ENCODE data around the gene SMIM35.

Gene SMIM35

DNA sequence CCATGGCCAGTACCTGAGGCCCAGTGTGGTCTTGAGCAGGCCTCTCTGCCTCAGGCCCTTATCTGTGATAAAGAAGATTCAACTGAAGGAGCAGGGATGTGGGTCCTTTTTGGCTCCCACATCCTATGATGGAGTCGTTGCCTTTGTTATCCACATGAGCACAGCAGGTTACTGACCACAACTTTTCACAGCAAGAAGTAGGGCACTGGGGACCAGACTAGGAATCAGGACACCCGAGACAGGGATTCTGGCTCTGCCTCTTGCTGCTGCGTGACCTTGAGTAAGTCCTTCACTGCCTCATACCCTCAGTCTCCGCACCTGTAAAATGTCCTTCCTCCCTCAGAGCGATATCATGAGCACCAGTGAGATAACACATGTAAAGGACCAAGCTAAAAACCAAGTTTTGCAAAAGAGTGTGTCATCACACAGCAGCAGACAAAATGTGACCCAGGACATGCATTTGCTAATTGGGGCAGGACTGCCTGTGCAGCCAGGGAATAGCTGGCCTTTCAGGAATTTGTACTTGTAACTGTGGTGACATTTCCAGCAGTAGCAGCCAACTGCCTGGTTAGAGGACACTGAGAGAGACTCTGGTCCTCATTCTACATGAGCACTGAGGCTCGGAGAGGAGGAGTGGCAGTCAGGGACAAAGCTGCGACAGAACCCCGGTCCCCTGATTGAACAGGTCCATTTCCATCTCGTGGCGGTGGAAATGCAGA lies 13.2 kb upstream of the SMIM35 start:
- Histone ChIP-seq H3K36me3 (no peaks in the 10 kb centered on the region), H3K4me1 (ENCODE audit: control insufficient read depth in 1 of 2, insufficient read depth in 1 of 2, low read depth in 1 of 2, low read length in 1 of 2) (no peaks in the 10 kb centered on the region), H3K27me3 (no peaks in the 10 kb centered on the region), H3K27ac (no peak overlapping the region), H3K4me3 (ENCODE audit: low read depth in 1 of 2, low read length in 1 of 2) (no peak overlapping the region), H3K9me3 (no peaks in the 10 kb centered on the region)
- TF ChIP-seq, protein P1, sequence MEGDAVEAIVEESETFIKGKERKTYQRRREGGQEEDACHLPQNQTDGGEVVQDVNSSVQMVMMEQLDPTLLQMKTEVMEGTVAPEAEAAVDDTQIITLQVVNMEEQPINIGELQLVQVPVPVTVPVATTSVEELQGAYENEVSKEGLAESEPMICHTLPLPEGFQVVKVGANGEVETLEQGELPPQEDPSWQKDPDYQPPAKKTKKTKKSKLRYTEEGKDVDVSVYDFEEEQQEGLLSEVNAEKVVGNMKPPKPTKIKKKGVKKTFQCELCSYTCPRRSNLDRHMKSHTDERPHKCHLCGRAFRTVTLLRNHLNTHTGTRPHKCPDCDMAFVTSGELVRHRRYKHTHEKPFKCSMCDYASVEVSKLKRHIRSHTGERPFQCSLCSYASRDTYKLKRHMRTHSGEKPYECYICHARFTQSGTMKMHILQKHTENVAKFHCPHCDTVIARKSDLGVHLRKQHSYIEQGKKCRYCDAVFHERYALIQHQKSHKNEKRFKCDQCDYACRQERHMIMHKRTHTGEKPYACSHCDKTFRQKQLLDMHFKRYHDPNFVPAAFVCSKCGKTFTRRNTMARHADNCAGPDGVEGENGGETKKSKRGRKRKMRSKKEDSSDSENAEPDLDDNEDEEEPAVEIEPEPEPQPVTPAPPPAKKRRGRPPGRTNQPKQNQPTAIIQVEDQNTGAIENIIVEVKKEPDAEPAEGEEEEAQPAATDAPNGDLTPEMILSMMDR (IDR thresholded peaks at IDR 0.05): no peak

DNA sequence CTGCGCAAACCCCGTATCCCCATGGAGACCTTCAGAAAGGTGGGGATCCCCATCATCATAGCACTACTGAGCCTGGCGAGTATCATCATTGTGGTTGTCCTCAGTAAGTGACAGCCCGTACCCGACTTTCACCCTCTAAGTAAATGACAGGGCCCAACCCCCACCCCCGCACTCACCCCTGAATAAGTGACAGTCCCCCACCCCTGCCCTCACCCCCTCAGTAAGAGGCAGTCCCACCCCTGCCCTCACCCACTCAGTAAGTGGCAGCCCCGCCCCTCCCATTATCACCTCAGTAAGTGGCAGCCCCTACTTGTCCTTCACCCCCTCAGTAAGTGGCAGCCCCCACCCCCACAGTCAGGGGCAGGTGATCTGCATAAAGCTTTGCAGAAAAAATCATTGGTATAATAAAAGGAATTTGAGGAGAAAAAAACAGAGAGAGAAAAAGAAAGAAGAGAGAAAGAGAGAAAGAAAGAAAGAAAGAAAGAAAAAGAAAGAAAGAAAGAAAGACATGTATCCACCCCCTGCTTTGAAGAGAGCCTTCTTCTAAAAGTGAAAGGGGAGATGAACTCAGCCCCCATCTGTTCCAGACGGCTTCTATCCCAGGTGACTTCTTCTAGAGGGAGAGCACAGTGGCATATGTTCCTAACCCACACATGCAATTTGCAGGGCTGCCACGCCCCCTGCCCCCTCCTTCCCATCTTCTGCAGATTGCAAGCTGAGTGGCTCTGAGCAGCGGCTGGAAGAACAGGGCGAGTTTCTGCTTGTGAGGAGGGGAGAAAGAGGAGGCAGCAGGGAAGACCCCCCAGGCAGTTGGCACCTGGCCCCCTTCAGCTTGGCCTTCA lies 12.5 kb upstream of the SMIM35 start:
- no peak overlapping the region for H3K27ac ChIP-seq
- TF ChIP-seq, protein P1 (IDR thresholded peaks at IDR 0.05): no peak
- no peaks in the 10 kb centered on the region for H3K36me3 ChIP-seq
- no peaks in the 10 kb centered on the region for H3K27me3 ChIP-seq
- H3K9me3 ChIP-seq: no peaks in the 10 kb centered on the region
- H3K4me1 ChIP-seq (ENCODE audit: control insufficient read depth in 1 of 2, insufficient read depth in 1 of 2, low read depth in 1 of 2, low read length in 1 of 2): no peaks in the 10 kb centered on the region
- no peak overlapping the region for H3K4me3 ChIP-seq (ENCODE audit: low read depth in 1 of 2, low read length in 1 of 2)

DNA sequence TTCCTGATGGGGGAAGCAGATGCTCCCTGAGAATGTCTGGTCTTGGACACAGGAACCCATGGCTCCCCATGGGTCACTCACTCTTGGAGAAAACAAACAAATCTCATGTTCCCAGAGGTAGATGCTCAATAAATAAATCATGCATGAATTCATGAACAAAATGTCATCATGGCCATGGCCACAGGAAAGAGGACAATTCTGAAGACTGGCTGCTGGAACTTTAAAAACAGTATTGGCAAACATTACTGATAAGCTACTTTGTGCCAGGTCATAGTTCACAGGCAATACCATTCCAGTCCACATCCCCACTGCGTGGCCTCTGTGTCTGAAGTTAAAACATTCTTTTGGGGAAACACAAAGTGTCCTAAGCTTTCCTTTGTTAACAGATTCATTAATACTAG lies 9.2 kb upstream of the SMIM35 start:
- Histone ChIP-seq H3K36me3 (no peaks in the 10 kb centered on the region), H3K27ac (no peak overlapping the region), H3K4me3 (ENCODE audit: low read depth in 1 of 2, low read length in 1 of 2) (no peak overlapping the region), H3K9me3 (no peaks in the 10 kb centered on the region), H3K4me1 (ENCODE audit: control insufficient read depth in 1 of 2, insufficient read depth in 1 of 2, low read depth in 1 of 2, low read length in 1 of 2) (no peaks in the 10 kb centered on the region), H3K27me3 (no peaks in the 10 kb centered on the region)
- TF ChIP-seq, protein P1 (IDR thresholded peaks at IDR 0.05): no peak

DNA sequence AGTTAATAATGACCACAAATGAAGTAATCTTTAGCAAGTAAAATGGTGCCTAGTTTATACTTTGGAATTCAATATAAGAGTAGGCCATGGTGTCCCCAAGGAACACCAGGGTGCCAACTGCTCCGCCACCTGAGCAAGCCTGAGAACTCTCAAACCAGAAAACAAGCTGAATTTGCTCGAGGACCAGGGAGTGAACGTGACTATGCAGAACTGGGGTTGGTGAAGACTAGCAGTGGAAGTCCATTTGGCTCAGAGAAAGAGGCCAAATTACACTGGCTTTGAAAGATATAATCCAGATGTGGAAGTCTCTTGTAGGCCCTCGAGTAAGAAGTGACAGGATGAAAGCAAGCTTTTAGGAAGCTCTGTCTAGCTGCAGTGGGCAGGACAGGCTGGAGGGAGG lies 8.7 kb upstream of the SMIM35 start:
- no peak overlapping the region for H3K4me3 ChIP-seq (ENCODE audit: low read depth in 1 of 2, low read length in 1 of 2)
- no peaks in the 10 kb centered on the region for H3K27me3 ChIP-seq
- TF ChIP-seq, protein P1 (IDR thresholded peaks at IDR 0.05): no peak
- no peaks in the 10 kb centered on the region for H3K9me3 ChIP-seq
- H3K4me1 ChIP-seq (ENCODE audit: control insufficient read depth in 1 of 2, insufficient read depth in 1 of 2, low read depth in 1 of 2, low read length in 1 of 2): no peaks in the 10 kb centered on the region
- no peak overlapping the region for H3K27ac ChIP-seq
- H3K36me3 ChIP-seq: no peaks in the 10 kb centered on the region

DNA sequence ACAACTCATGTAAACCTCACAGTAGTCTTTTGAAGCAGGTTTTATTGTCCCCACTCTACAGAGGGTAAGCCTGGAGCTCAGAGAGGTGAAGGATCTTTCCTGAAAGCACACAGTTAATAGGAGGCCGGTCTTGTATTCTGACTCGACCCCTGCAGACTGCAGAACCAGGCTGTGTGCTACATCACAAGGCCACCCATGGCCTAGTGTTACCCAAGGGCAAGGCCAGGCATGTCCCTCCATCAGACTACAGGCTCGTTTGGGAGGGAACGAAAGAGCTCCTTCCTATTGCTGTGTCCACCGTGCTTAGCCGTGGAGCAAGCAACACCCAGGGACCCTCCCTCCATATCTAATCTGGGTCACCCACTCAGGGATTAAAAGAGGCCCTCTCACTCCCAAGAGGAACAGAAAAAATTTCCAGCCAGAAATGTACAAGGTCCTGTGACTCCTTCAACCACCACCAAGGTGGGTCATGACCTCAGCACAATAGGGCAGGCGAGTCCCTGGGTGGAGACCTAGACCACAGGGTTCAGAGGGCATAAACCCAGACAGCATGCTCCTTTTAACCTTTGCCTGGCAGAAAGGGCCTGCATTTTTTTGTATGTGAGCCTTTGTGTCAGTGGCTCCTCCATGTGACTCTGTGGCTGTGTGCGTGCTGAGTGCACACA lies 6.3 kb upstream of the SMIM35 start:
- TF ChIP-seq, protein P1 (IDR thresholded peaks at IDR 0.05): no peak
- H3K4me1 ChIP-seq (ENCODE audit: control insufficient read depth in 1 of 2, insufficient read depth in 1 of 2, low read depth in 1 of 2, low read length in 1 of 2): peaks cover 14% of the 10 kb centered on the region in 2 experiments
- no peak overlapping the region for H3K27ac ChIP-seq
- H3K4me3 ChIP-seq (ENCODE audit: low read depth in 1 of 2, low read length in 1 of 2): no peak overlapping the region
- H3K9me3 ChIP-seq: no peaks in the 10 kb centered on the region
- no peaks in the 10 kb centered on the region for H3K36me3 ChIP-seq
- no peaks in the 10 kb centered on the region for H3K27me3 ChIP-seq

All from neutrophil (primary cell).